Karpas-422 (cell line): ENCODE measurements around the gene APOL1. TPM values are rescaled to one million over a fixed set of nuclear protein-coding genes. Genes with fewer than 3 reads are reported as not detected.

ENCODE experiments used
- DNase-seq: peaks from one replicate; pipeline ENCODE4 v3.0.0-alpha.2; 2015
- H2AFZ ChIP-seq: fragments of 200-600 bp; sonication (generic); 2 replicates; pipeline ENCODE4 v1.6.1; 2014; ENCODE audit warnings: antibody characterized with exemption, low read length, mixed read lengths
- H3K27ac ChIP-seq: fragments of 200-600 bp; sonication (generic); 2 replicates; pipeline ENCODE4 v1.5.1; 2014; ENCODE audit warnings: mild to moderate bottlenecking, low read length, moderate library complexity
- H3K27me3 ChIP-seq: fragments of 200-600 bp; sonication (generic); 2 replicates; pipeline ENCODE4 v1.6.1; 2014; ENCODE audit warnings: low read length, mixed read lengths
- H3K36me3 ChIP-seq: fragments of 200-600 bp; sonication (generic); 2 replicates; pipeline ENCODE4 v1.6.1; 2014; ENCODE audit warnings: low read length, mixed read lengths; ENCODE audit not compliant: insufficient read depth
- H3K4me1 ChIP-seq: fragments of 200-600 bp; sonication (generic); 2 replicates; pipeline ENCODE4 v1.6.1; 2014; ENCODE audit warnings: mild to moderate bottlenecking, low read length, mixed read lengths
- H3K4me2 ChIP-seq: fragments of 200-600 bp; sonication (generic); 2 replicates; pipeline ENCODE4 v1.6.1; 2014; ENCODE audit warnings: low read length, low read depth, mild to moderate bottlenecking; ENCODE audit not compliant: poor library complexity, severe bottlenecking
- H3K4me3 ChIP-seq: fragments of 200-600 bp; sonication (generic); 2 replicates; pipeline ENCODE4 v1.5.1; 2014; ENCODE audit warnings: mild to moderate bottlenecking, antibody characterized with exemption, low read length, mixed read lengths
- H3K79me2 ChIP-seq: fragments of 200-600 bp; sonication (generic); 2 replicates; pipeline ENCODE4 v1.6.1; 2014; ENCODE audit warnings: mild to moderate bottlenecking, low read length, mixed read lengths
- H3K9ac ChIP-seq: fragments of 200-600 bp; sonication (generic); 2 replicates; pipeline ENCODE4 v1.6.0; 2014; ENCODE audit warnings: low read length
- H3K9me2 ChIP-seq: fragments of 200-600 bp; sonication (generic), shearing (Covaris generic); replicated peaks from 2 replicates; pipeline ENCODE4 v1.6.0; 2014; ENCODE audit warnings: mild to moderate bottlenecking, low read length, moderate library complexity; ENCODE audit not compliant: insufficient read depth
- H3K9me3 ChIP-seq: fragments of 300-700, 200-600 bp; sonication (generic); 2 replicates; pipeline ENCODE4 v1.6.1; 2014; ENCODE audit warnings: low read length, mixed read lengths
- H4K20me1 ChIP-seq: fragments of 200-600 bp; sonication (generic); 2 replicates; pipeline ENCODE4 v1.6.1; 2014; ENCODE audit warnings: mild to moderate bottlenecking, antibody characterized with exemption, low read length, low read depth; ENCODE audit not compliant: insufficient read depth
- total RNA-seq: library from RNA; depleted of rRNA; stranded (reverse); fragments of >200 nt; shearing (Covaris generic); gene quantifications from 2 replicates; pipeline ENCODE4 v1.2.3, GENCODE V29; 2014; ENCODE audit warnings: low replicate concordance

Gene APOL1
- total RNA-seq, 1 experiment from 2014 or later = not detected

DNA sequence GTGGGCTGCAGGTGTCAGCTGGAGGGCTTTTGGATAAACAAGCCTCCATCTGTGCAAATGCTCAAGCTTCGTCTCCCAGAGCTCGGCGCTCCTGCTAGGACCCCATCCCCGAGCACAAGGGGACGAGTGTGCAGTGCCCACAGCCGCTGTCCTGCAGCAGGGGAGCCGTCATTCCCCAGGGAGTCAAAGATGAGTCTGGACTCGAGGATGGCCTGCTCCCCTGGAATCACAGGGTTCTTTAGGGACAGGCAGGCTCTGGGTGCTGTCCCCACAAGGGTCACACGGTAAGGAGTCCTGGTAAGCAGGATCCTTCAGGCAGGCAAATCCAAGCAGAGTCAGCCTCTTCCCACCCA is 50.2 kb downstream of the APOL1 start:
- H3K27me3 ChIP-seq = no peaks in the 10 kb centered on the region
- no peaks in the 10 kb centered on the region; the same call in 1 of the 2 replicates for H3K79me2 ChIP-seq
- H3K36me3 ChIP-seq = peaks cover 15% of the 10 kb centered on the region; the same call in 1 of the 2 replicates
- H2AFZ ChIP-seq = no peak overlapping the region
- no peaks in the 10 kb centered on the region for H3K9me2 ChIP-seq
- no peak overlapping the region for H3K4me3 ChIP-seq
- H3K9ac ChIP-seq = no peak overlapping the region
- no peak overlapping the region for H3K4me2 ChIP-seq
- DNase-seq = no peak
- H4K20me1 ChIP-seq = no peaks in the 10 kb centered on the region
- peaks cover 9% of the 10 kb centered on the region for H3K4me1 ChIP-seq
- H3K9me3 ChIP-seq = no peaks in the 10 kb centered on the region
- no peak overlapping the region for H3K27ac ChIP-seq

DNA sequence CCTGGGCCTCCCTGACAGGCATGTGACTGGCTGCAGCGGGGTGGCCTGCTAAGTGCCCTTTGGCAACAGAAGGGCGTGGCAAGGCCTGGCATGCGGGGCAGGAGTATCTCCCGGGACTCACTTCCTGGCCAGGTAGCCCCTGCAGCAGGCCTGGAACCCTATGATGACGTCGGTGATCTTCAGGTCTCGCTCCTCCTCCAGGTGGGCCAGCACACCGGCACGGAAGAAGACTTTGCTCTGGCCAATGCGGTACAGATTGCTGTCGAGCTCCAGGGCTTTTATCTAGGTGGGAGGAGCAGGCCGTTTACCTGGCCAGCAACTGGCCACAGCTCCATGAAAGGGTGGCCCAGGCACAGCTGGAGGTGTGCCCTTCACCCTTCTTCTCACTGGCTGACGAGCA is 50.9 kb downstream of the APOL1 start:
- H3K9me2 ChIP-seq = no peaks in the 10 kb centered on the region
- no peaks in the 10 kb centered on the region for H4K20me1 ChIP-seq
- H3K9ac ChIP-seq = no peak overlapping the region

DNA sequence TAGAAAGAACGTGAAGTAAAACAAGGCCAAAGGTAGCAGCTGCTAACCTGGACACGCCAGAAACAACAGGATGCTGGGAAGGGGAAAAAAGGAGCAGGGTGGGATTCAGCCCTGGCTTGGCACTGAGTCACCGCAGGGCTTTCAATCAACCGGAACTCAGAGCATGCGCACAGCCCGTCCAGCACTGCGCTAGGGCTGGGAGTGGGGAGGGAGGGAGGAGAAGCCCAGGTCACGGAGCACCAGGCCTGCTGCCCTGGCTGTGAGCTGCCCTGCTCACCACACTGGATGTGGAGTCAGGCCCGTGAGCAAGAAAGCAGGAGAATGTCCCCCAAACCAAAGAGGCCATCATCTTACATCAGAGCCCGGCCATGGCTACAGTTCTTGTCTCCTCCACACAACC is 51.5 kb downstream of the APOL1 start:
- Histone ChIP-seq H3K36me3 (peaks cover 6% of the 10 kb centered on the region; the same call in 1 of the 2 replicates), H3K9me2 (no peaks in the 10 kb centered on the region), H3K27me3 (no peaks in the 10 kb centered on the region), H2AFZ (no peak overlapping the region), H4K20me1 (no peaks in the 10 kb centered on the region), H3K27ac (no peak overlapping the region), H3K4me1 (peaks cover 9% of the 10 kb centered on the region), H3K79me2 (no peaks in the 10 kb centered on the region; the same call in 1 of the 2 replicates), H3K4me2 (no peak overlapping the region), H3K9me3 (no peaks in the 10 kb centered on the region), H3K4me3 (no peak overlapping the region), H3K9ac (no peak overlapping the region)
- DNase-seq = no peak

More for the DNA sequence above, 50.9 kb downstream of the APOL1 start:
- Histone ChIP-seq H3K79me2 (no peaks in the 10 kb centered on the region; the same call in 1 of the 2 replicates), H3K4me2 (no peak overlapping the region), H3K27me3 (no peaks in the 10 kb centered on the region), H3K4me3 (no peak overlapping the region), H3K27ac (no peak overlapping the region), H3K9me3 (no peaks in the 10 kb centered on the region), H3K4me1 (peaks cover 9% of the 10 kb centered on the region), H2AFZ (no peak overlapping the region), H3K36me3 (peaks cover 10% of the 10 kb centered on the region; the same call in 1 of the 2 replicates)
- DNase-seq = no peak

DNA sequence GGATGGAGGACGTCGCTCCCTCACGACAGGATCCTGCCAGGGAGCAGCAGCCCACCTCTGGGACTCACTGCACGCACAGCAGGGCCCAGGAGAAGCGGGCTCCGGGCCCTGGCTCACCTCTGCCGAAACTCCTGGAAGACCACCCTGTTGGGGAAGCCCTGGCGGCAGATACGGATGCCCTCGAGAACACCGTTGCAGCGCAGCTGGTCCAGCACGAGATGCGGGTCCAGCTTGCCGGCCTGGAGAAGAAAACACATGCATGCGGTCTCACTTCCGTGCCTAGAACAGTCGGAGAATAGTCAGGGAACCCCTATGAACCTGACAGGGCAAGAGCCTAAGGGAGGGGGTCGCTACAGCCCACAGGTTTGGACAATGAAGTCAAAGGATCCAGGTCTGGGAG is 52.9 kb downstream of the APOL1 start:
- Histone ChIP-seq H3K9me3 (no peaks in the 10 kb centered on the region), H3K9ac (no peak overlapping the region), H3K4me1 (peaks cover 9% of the 10 kb centered on the region), H3K4me2 (no peak overlapping the region), H3K27me3 (no peaks in the 10 kb centered on the region), H2AFZ (no peak overlapping the region), H4K20me1 (no peaks in the 10 kb centered on the region), H3K27ac (no peak overlapping the region), H3K4me3 (no peak overlapping the region), H3K36me3 (peaks cover 3% of the 10 kb centered on the region; the same call in 1 of the 2 replicates), H3K9me2 (no peaks in the 10 kb centered on the region), H3K79me2 (no peaks in the 10 kb centered on the region; the same call in 1 of the 2 replicates)
- DNase-seq = no peak

DNA sequence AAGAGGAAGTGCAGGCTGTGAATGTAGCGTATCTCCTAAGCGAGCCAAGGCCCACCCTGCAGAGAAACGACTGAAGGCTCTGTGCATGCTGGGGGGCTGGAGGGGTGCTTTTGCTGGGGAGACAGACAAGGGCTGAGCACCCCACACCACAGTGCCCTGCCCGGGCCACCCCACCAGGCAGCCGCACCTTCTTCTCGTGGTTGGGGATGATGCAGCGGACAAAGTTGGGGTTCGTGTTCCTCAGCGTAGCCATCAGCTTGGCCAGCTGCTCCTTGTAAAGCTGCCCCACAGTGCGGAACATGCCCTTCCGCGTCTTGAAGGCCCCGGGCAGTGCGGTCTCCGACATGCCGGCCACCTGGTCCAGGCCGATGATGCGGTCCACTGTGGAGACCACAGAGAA is 53.3 kb downstream of the APOL1 start:
- no peak overlapping the region for H2AFZ ChIP-seq
- H3K9me3 ChIP-seq = no peaks in the 10 kb centered on the region
- no peak overlapping the region for H3K4me3 ChIP-seq
- no peak overlapping the region for H3K9ac ChIP-seq
- no peak for DNase-seq
- H3K4me2 ChIP-seq = no peak overlapping the region
- no peaks in the 10 kb centered on the region for H4K20me1 ChIP-seq
- H3K79me2 ChIP-seq = no peaks in the 10 kb centered on the region
- H3K9me2 ChIP-seq = no peaks in the 10 kb centered on the region
- H3K36me3 ChIP-seq = peaks cover under 1% of the 10 kb centered on the region; the same call in 1 of the 2 replicates
- no peaks in the 10 kb centered on the region for H3K27me3 ChIP-seq
- H3K4me1 ChIP-seq = peaks cover 9% of the 10 kb centered on the region
- no peak overlapping the region for H3K27ac ChIP-seq

DNA sequence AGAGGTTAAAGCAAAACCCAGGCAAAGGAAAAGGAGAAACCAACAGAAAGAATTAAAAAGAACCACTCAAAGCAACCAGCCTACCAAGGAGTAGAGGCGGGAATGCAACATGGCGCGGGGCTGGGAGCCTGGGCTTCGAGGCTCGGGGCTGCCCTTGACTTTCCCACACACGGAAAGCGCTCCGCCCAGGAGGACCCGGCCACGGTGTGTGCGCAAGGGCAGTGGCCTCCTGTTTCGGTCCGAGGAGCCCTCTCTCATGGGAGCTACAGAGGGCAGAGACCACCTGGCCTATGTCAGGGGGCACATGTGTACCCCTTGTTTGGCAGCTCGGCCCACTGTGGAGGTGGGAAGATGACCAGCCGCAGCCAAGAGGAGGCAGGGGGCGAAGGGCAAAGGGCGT is 55.9 kb downstream of the APOL1 start:
- no peaks in the 10 kb centered on the region for H3K4me1 ChIP-seq
- no peak overlapping the region for H3K4me2 ChIP-seq
- H3K27me3 ChIP-seq = no peaks in the 10 kb centered on the region
- H3K4me3 ChIP-seq = no peak overlapping the region
- no peak for DNase-seq
- H2AFZ ChIP-seq = no peak overlapping the region
- H3K36me3 ChIP-seq = peaks cover 8% of the 10 kb centered on the region
- H3K79me2 ChIP-seq = no peaks in the 10 kb centered on the region
- no peaks in the 10 kb centered on the region for H3K9me2 ChIP-seq
- H3K9ac ChIP-seq = no peak overlapping the region
- no peak overlapping the region for H3K27ac ChIP-seq
- no peaks in the 10 kb centered on the region for H3K9me3 ChIP-seq
- no peaks in the 10 kb centered on the region for H4K20me1 ChIP-seq

DNA sequence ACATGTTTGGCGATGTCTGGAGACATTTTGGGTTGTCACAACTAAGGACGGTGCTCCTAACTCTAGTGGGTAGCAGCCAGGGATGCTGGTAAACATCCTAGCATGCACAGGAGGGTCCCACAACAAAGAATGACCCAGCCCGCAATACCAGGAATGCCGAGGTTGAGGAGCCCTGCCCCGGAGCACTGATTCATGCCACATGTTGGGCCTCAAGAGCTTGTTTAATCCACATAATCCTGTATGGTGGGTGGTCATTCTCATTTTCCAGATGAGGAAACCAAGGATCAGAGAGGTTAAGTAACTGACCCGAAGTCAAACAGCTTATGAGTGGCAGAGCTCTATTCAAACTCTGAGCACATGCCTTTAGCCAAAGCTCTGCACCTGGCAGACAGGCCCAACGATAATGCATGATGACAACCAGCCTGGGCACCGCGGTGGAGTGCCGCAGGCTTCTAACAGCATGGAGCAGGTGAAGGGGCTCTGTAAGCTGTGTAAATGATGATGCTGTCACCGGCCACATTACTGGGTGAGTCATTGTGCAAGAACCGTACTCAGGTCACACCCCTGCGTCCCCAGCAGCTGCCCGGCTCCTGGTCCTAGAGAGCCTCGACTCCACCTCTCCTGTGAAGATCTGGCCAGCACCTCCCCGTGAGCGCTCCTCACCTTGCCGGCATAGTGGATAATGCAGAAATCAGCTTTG is 58.6 kb downstream of the APOL1 start:
- no peaks in the 10 kb centered on the region for H4K20me1 ChIP-seq
- no peaks in the 10 kb centered on the region for H3K4me1 ChIP-seq
- no peak overlapping the region for H3K4me2 ChIP-seq
- no peaks in the 10 kb centered on the region for H3K9me3 ChIP-seq
- peaks cover 11% of the 10 kb centered on the region for H3K36me3 ChIP-seq
- H3K27me3 ChIP-seq = no peaks in the 10 kb centered on the region
- no peaks in the 10 kb centered on the region for H3K79me2 ChIP-seq
- H3K27ac ChIP-seq = no peak overlapping the region
- no peak overlapping the region for H3K9ac ChIP-seq
- no peak overlapping the region for H3K4me3 ChIP-seq
- no peak overlapping the region for H2AFZ ChIP-seq
- DNase-seq = no peak
- no peaks in the 10 kb centered on the region for H3K9me2 ChIP-seq

DNA sequence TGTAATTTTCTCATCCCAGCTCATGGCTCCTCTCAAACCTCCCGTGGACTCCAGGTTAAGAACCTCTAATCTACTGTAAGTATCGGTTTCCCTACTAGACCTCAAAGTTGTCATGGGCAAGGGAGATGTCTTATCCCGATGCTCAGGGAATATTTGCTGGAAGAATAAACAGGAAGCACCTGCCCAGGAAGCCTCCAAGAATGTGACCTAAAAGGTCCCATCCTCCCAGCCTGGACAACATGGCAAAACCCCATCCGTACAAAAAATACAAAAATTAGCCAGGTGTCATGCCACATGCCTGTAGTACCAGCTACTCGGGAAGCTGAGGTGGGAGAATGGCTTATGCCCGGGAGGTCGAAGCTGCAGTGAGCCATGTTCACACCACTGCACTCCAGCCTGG is 62.4 kb downstream of the APOL1 start:
- Histone ChIP-seq H3K36me3 (peaks cover 11% of the 10 kb centered on the region), H3K27me3 (no peaks in the 10 kb centered on the region), H4K20me1 (no peaks in the 10 kb centered on the region), H3K4me2 (no peak overlapping the region), H3K27ac (no peak overlapping the region), H3K9ac (no peak overlapping the region), H3K9me2 (no peaks in the 10 kb centered on the region), H3K4me1 (no peaks in the 10 kb centered on the region), H3K4me3 (no peak overlapping the region), H3K79me2 (no peaks in the 10 kb centered on the region), H2AFZ (no peak overlapping the region), H3K9me3 (no peaks in the 10 kb centered on the region)
- DNase-seq = no peak
